HG03159 (cell line): ENCODE data around the gene ZAR1L.

Source experiments
- ATAC-seq: cut with Tn5 transposase; IDR thresholded peaks from one replicate; pipeline ENCODE4 v1.9.1; 2021; ENCODE audit warnings: mild to moderate bottlenecking, moderate library complexity; ENCODE audit not compliant: unreplicated experiment

Gene ZAR1L

DNA sequence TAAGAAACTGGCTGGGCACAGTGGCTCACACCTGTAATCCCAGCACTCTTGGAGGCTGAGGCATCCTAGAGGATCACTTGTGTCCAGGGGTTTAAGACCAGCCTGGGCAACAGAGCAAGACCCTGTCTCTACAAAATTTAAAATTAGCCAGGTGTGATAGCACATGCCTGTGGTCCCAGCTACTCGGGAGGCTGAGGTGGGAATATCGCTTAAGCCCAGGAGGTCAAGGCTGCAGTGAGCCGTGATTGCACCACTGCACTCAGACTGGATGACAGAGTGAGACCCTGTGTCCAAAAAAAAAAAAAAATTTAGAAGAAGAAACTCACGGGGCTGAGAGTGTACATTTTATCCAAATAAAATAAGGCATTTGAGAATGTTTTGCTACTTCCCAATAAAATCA lies 58.9 kb downstream of the ZAR1L start:
- no peak for ATAC-seq

DNA sequence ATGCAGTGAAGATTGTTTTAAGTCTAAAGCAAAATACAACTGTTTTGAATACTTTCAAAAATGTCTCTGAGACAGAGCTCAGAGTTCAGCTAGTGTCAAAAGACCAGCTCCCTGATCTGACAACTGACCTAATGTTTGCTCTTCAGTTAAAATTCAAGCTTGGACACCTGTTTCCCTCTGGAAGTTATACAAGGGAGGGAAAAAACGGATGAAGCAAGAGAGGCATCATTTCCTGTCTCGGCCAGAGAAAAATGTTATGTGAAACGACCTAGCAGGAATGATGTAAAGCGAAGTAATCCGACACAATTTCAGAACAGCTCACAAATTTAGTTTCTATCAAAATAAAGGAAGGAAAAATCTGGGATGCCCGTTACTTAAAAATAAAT lies 59.4 kb downstream of the ZAR1L start:
- ATAC-seq = no peak

DNA sequence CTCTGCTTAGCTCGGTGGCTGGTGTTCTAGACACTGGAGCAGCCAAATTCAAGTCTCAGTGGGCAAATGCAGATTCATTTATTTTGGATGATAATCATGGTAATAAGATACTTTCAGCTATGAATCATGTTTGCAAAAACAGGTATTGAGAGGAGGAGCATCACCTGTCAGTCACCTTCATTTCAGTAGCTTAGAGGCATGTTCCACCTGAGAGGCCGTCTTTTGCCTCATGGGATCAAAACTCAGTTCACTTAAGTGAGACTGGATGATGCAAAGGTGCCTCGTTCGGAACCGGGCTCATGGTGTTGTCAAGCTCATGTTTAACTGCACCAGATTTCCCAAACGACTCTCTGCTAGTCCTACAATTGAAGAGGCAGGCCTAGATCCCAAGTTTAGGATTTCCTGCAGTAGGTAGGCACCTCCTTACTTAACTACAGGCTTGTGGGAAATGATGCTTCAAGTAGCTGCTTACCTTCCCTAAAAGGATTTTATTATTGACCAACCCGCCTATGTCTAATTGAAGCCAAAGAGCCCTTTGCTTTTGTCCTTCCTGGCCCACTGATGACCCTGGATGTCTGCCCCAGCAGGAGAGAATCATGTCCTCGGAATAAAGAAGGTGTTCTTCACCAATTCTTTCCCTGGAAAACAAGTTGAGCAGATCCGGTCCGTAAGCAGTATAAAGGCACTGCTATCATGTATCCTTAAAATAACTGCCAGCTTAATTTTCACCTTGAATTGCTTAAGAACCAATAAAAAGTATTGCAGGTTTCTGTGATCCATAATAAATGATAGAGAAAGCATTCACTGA lies 60.0 kb downstream of the ZAR1L start:
- ATAC-seq = no peak

DNA sequence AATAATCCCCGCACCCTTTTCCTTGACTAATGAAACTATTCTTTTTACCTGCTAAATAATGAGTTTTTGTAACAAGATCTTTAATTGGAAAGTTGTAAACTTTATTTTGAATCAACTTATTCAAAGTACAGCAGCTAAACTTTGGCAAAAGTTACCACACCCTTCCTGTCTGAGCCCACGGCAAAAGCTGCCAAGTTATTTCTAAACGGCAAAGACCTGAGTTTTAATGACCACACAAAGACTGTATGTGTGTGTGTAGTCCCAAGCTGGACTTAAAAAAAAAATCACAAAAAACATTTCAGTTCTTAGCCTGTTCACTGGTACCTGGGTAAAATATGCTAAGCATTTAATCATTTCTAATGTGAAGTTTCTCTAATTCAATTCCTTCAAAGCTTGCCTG lies 60.7 kb downstream of the ZAR1L start:
- ATAC-seq = no peak

DNA sequence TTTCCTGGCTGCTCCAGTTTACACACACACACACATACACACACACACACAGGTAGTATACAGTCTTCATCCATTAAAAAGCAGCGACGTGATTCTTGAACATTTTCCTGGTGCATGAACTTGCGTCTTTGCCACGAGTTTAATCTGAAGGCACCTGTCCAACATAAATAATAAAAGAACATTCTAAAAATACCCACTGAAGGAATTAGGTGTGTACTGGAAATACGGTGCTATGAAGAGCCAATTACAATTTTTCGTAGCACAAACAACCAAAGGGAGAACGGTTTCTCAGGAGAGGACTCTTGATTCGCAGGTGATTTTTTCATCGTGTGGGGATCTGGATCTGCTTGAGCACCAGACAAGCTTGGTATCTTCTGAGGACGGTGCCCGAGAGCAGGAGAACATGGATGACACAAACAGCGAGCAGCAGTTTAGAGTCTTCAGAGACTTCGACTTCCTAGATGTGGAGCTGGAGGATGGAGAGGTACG lies 61.2 kb downstream of the ZAR1L start:
- no peak for ATAC-seq
